Nasal cavity respiratory epithelium epithelial cell of viscerocranial mucosa (primary cell): ENCODE measurements around the gene NMRK2. TPM values are rescaled to one million over a fixed set of nuclear protein-coding genes. Genes with fewer than 3 reads are reported as not detected.

Source experiments
- total RNA-seq: library from RNA; depleted of rRNA; stranded (reverse); fragments of >200 nt; gene quantifications from 2 replicates; pipeline ENCODE4 v1.2.3, GENCODE V29; 2014

NMRK2 gene
- not detected in 2 replicates for total RNA-seq

GRCh38 chr19:3932931-3933810, at the start of gene NMRK2:
Gene NMRK2 (plus strand): TSS chr19:3933069. CDS start chr19:3933672, 603 bp downstream.

GRCh38 chr19:3970808-3971598, 38.1 kb downstream of the NMRK2 start, which contains the start of gene DAPK3:
Gene DAPK3 (minus strand): TSS chr19:3971099. CDS start chr19:3969735, 1,364 bp downstream.

GRCh38 chr19:3984908-3985642, 52.2 kb downstream of the NMRK2 start, which contains the start of gene EEF2:
Gene EEF2 (minus strand): TSS chr19:3985463. CDS start chr19:3985380, 83 bp downstream.

Other genes starting within 250 kb of the NMRK2 start
- 5.5 and 31.3 TPM in 2 replicates for gene PIP5K1C, start 232.6 kb upstream of the NMRK2 start, total RNA-seq
- gene TJP3, start 224.7 kb upstream of the NMRK2 start, total RNA-seq: 1.0 and 4.4 TPM in 2 replicates
- gene APBA3, start 171.4 kb upstream of the NMRK2 start, total RNA-seq: 22.9 and 23.8 TPM in 2 replicates
- gene MRPL54, start 170.4 kb upstream of the NMRK2 start, total RNA-seq: 15.3 and 68.4 TPM in 2 replicates
- gene RAX2, start 160.8 kb upstream of the NMRK2 start, total RNA-seq: not detected in 2 replicates
- gene MATK, start 146.7 kb upstream of the NMRK2 start, total RNA-seq: under 0.01 and 0.57 TPM in 2 replicates
- not detected in 2 replicates for gene ZFR2, start 64.0 kb upstream of the NMRK2 start, total RNA-seq
- gene ATCAY, start 52.4 kb upstream of the NMRK2 start, total RNA-seq: not detected in 2 replicates
- 129 and 136 TPM in 2 replicates for gene DAPK3, start 38.0 kb downstream of the NMRK2 start, total RNA-seq
- 2,721 and 3,305 TPM in 2 replicates for gene EEF2, start 52.4 kb downstream of the NMRK2 start, total RNA-seq
- gene PIAS4, start 74.7 kb downstream of the NMRK2 start, total RNA-seq: 14.7 and 20.6 TPM in 2 replicates
- 22.2 and 67.0 TPM in 2 replicates for gene ZBTB7A, start 133.8 kb downstream of the NMRK2 start, total RNA-seq
- gene MAP2K2, start 191.1 kb downstream of the NMRK2 start, total RNA-seq: 141 and 146 TPM in 2 replicates
- not detected in 2 replicates for gene CREB3L3, start 220.6 kb downstream of the NMRK2 start, total RNA-seq
- gene SIRT6, start 249.5 kb downstream of the NMRK2 start, total RNA-seq: 9.9 and 21.1 TPM in 2 replicates
- gene ANKRD24, start 249.6 kb downstream of the NMRK2 start, total RNA-seq: 0.34 and 2.5 TPM in 2 replicates